GM23248 (cell line): ENCODE data around the gene GDPD4.

Experiments used
- EZH2 ChIP-seq: fragments of 200-600 bp; sonication (generic); IDR thresholded peaks from 2 replicates; pipeline ENCODE4 v1.6.1; 2018; ENCODE audit warnings: antibody characterized with exemption, mild to moderate bottlenecking; ENCODE audit not compliant: insufficient read depth, poor library complexity, severe bottlenecking
- EZH2phosphoT487 ChIP-seq: fragments of 200-600 bp; sonication (generic); IDR thresholded peaks from 2 replicates; pipeline ENCODE4 v1.6.1; 2018; ENCODE audit warnings: antibody characterized with exemption, moderate library complexity, mild to moderate bottlenecking, low read depth; ENCODE audit not compliant: insufficient read depth

- TF ChIP-seq EZH2phosphoT487 (no peak), EZH2 (no peak)
These were observed 126.3 kb downstream of the GDPD4 start for GRCh38 chr11:77175021-77175842.
